Measurements from ENCODE around the gene FKRP. TPM values are rescaled to one million over a fixed set of nuclear protein-coding genes. Genes with fewer than 3 reads are reported as not detected.

Gene FKRP
- total and polyA plus RNA-seq, 7 experiments from 2014 or later, result 1.8 to 29.8 (median 19.6) TPM

- POLR2A ChIA-PET, result interaction anchor here (1.2 kb wide), 1 partner anchor 19 kb away, joined by 3 read pairs; no protein-coding TSS in a partner anchor
- ATAC-seq, result no peak
- H3K36me3 Mint-ChIP-seq, result peaks cover 6 to 27% (median 12%) of the 10 kb centered on the region in 5 donors
These were observed 19.9 kb upstream of the FKRP start for GRCh38 chr19:46725859-46726393.

GRCh38 chr19:46726551-46726950, 19.3 kb upstream of the FKRP start:
- no peak overlapping the region for H3K4me3 ChIP-seq (ENCODE audit: low read length)
- Mint-ChIP-seq H3K4me3 (no peak overlapping the region), H3K27ac (no peak overlapping the region), H3K36me3 (peaks cover 7 to 23% (median 12%) of the 10 kb centered on the region in 5 donors), H3K27me3 (no peaks in the 10 kb centered on the region), H3K4me1 (peaks cover 8 to 28% (median 10%) of the 10 kb centered on the region in 7 donors), H3K9me3 (no peaks in the 10 kb centered on the region)
- intact Hi-C loops (cut with micrococcal nuclease), result loop anchor here (5.0 kb wide), 1 partner anchor 34 kb away; no protein-coding TSS in a partner anchor
- no peak overlapping the region for H3K27ac ChIP-seq (ENCODE audit: low read depth, low read length)
- peaks cover 0 to 98% (median 10%) of the 10 kb centered on the region in 3 experiments for H3K36me3 ChIP-seq (ENCODE audit: control insufficient read depth in 2 of 3, insufficient read depth in 3 of 3, low read length in 3 of 3)
- H3K27me3 ChIP-seq (ENCODE audit: control insufficient read depth in 2 of 2, insufficient read depth in 2 of 2, low read length in 2 of 2), result no peaks in the 10 kb centered on the region
- ChIA-PET CTCF (interaction anchor here (1.2 to 6.4 kb wide), 3 partner anchors 16 to 110 kb away, joined by 3 to 136 read pairs (median 4); no protein-coding TSS in a partner anchor), POLR2A (interaction anchor here (1.2 kb wide), 1 partner anchor 19 kb away, joined by 3 read pairs; no protein-coding TSS in a partner anchor)
- no peaks in the 10 kb centered on the region for H3K9me3 ChIP-seq (ENCODE audit: control insufficient read depth in 2 of 3, low read length in 3 of 3)
- H3K4me1 ChIP-seq (ENCODE audit: control insufficient read depth in 2 of 2, insufficient read depth in 2 of 2, low read length in 2 of 2), result peaks cover 0 to 5% of the 10 kb centered on the region in 2 donors
- DNase-seq, result no peak
- no peak for ATAC-seq

More at GRCh38 chr19:46725859-46726393, 19.9 kb upstream of the FKRP start:
- H3K9me3 ChIP-seq (ENCODE audit: control insufficient read depth in 2 of 3, low read length in 3 of 3), result no peaks in the 10 kb centered on the region
- intact Hi-C loops (cut with micrococcal nuclease), result loop anchor here (5.0 kb wide), 1 partner anchor 34 kb away; no protein-coding TSS in a partner anchor
- no peak overlapping the region for H3K27ac ChIP-seq (ENCODE audit: low read depth, low read length)
- Mint-ChIP-seq H3K9me3 (no peaks in the 10 kb centered on the region), H3K27me3 (no peaks in the 10 kb centered on the region), H3K4me1 (peaks cover 8 to 25% (median 10%) of the 10 kb centered on the region in 7 donors), H3K4me3 (no peak overlapping the region), H3K27ac (no peak overlapping the region)
- H3K27me3 ChIP-seq (ENCODE audit: control insufficient read depth in 2 of 2, insufficient read depth in 2 of 2, low read length in 2 of 2), result no peaks in the 10 kb centered on the region
- H3K4me1 ChIP-seq (ENCODE audit: control insufficient read depth in 2 of 2, insufficient read depth in 2 of 2, low read length in 2 of 2), result peaks cover 0 to 5% of the 10 kb centered on the region in 2 donors
- peaks cover 0 to 98% (median 10%) of the 10 kb centered on the region in 3 experiments for H3K36me3 ChIP-seq (ENCODE audit: control insufficient read depth in 2 of 3, insufficient read depth in 3 of 3, low read length in 3 of 3)
- DNase-seq, result no peak
- H3K4me3 ChIP-seq (ENCODE audit: low read length), result no peak overlapping the region
- CTCF ChIA-PET, result interaction anchor here (6.4 kb wide), 1 partner anchor 21 kb away, joined by 136 read pairs; no protein-coding TSS in a partner anchor

GRCh38 chr19:46726971-46727501, 18.8 kb upstream of the FKRP start:
- DNase-seq (no peak), ATAC-seq (no peak)
- Mint-ChIP-seq H3K9me3 (no peaks in the 10 kb centered on the region), H3K36me3 (peaks cover 9 to 24% (median 13%) of the 10 kb centered on the region in 5 donors), H3K4me3 (no peak overlapping the region), H3K27ac (no peak overlapping the region), H3K27me3 (no peaks in the 10 kb centered on the region), H3K4me1 (peaks cover 8 to 32% (median 15%) of the 10 kb centered on the region in 7 donors)
- intact Hi-C loops (cut with micrococcal nuclease), result loop anchor here (5.0 kb wide), 1 partner anchor 35 kb away; no protein-coding TSS in a partner anchor
- Histone ChIP-seq H3K27me3 (ENCODE audit: control insufficient read depth in 2 of 2, insufficient read depth in 2 of 2, low read length in 2 of 2) (no peaks in the 10 kb centered on the region), H3K36me3 (ENCODE audit: control insufficient read depth in 2 of 3, insufficient read depth in 3 of 3, low read length in 3 of 3) (peaks cover 0 to 98% (median 10%) of the 10 kb centered on the region in 3 experiments), H3K4me1 (ENCODE audit: control insufficient read depth in 2 of 2, insufficient read depth in 2 of 2, low read length in 2 of 2) (peaks cover 0 to 5% of the 10 kb centered on the region in 2 donors), H3K27ac (ENCODE audit: low read depth, low read length) (no peak overlapping the region), H3K9me3 (ENCODE audit: control insufficient read depth in 2 of 3, low read length in 3 of 3) (no peaks in the 10 kb centered on the region), H3K4me3 (ENCODE audit: low read length) (no peak overlapping the region)
- CTCF ChIA-PET, result interaction anchor here (1.2 to 6.4 kb wide), 5 partner anchors 9 to 110 kb away, joined by 3 to 136 read pairs (median 4); no protein-coding TSS in a partner anchor
- POLR2A ChIA-PET, result interaction anchor here (1.2 to 5.0 kb wide), 2 partner anchors 18 to 23 kb away, joined by 3 to 30 read pairs; no protein-coding TSS in a partner anchor

GRCh38 chr19:46727757-46728156, 18.1 kb upstream of the FKRP start:
- Mint-ChIP-seq H3K4me1 (peaks cover 8 to 32% (median 16%) of the 10 kb centered on the region in 7 donors), H3K9me3 (no peaks in the 10 kb centered on the region), H3K27ac (no peak overlapping the region), H3K4me3 (no peak overlapping the region), H3K27me3 (no peaks in the 10 kb centered on the region), H3K36me3 (peaks cover 11 to 28% (median 13%) of the 10 kb centered on the region in 5 donors)
- Histone ChIP-seq H3K27ac (ENCODE audit: low read depth, low read length) (no peak overlapping the region), H3K27me3 (ENCODE audit: control insufficient read depth in 2 of 2, insufficient read depth in 2 of 2, low read length in 2 of 2) (no peaks in the 10 kb centered on the region), H3K9me3 (ENCODE audit: control insufficient read depth in 2 of 3, low read length in 3 of 3) (no peaks in the 10 kb centered on the region), H3K4me1 (ENCODE audit: control insufficient read depth in 2 of 2, insufficient read depth in 2 of 2, low read length in 2 of 2) (peaks cover 0 to 5% of the 10 kb centered on the region in 2 donors), H3K36me3 (ENCODE audit: control insufficient read depth in 2 of 3, insufficient read depth in 3 of 3, low read length in 3 of 3) (peaks cover 0 to 98% (median 10%) of the 10 kb centered on the region in 3 experiments), H3K4me3 (ENCODE audit: low read length) (no peak overlapping the region)
- CTCF ChIA-PET, result interaction anchor here (1.2 to 6.4 kb wide), 11 partner anchors 10 to 198 kb away, joined by 3 to 136 read pairs (median 4); no protein-coding TSS in a partner anchor
- POLR2A ChIA-PET, result interaction anchor here (1.2 to 5.0 kb wide), 4 partner anchors 10 to 24 kb away, joined by 6 to 30 read pairs (median 10); no protein-coding TSS in a partner anchor
- ATAC-seq (no peak), DNase-seq (no peak)
- intact Hi-C loops (cut with micrococcal nuclease), result loop anchor here (1.0 to 5.0 kb wide), 6 partner anchors 8 to 198 kb away; no protein-coding TSS in a partner anchor

GRCh38 chr19:46728208-46728607, 17.6 kb upstream of the FKRP start:
- Mint-ChIP-seq H3K27ac (peak overlapping the region in 1 of 9 donors; percentile 21), H3K36me3 (peaks cover 12 to 30% (median 13%) of the 10 kb centered on the region in 5 donors), H3K27me3 (no peaks in the 10 kb centered on the region), H3K4me1 (peaks cover 8 to 32% (median 16%) of the 10 kb centered on the region in 7 donors), H3K4me3 (no peak overlapping the region), H3K9me3 (no peaks in the 10 kb centered on the region)
- Histone ChIP-seq H3K4me1 (ENCODE audit: control insufficient read depth in 2 of 2, insufficient read depth in 2 of 2, low read length in 2 of 2) (peaks cover 0 to 5% of the 10 kb centered on the region in 2 donors), H3K9me3 (ENCODE audit: control insufficient read depth in 2 of 3, low read length in 3 of 3) (no peaks in the 10 kb centered on the region), H3K36me3 (ENCODE audit: control insufficient read depth in 2 of 3, insufficient read depth in 3 of 3, low read length in 3 of 3) (peaks cover 0 to 98% (median 10%) of the 10 kb centered on the region in 3 experiments), H3K4me3 (ENCODE audit: low read length) (no peak overlapping the region), H3K27me3 (ENCODE audit: control insufficient read depth in 2 of 2, insufficient read depth in 2 of 2, low read length in 2 of 2) (no peaks in the 10 kb centered on the region), H3K27ac (ENCODE audit: low read depth, low read length) (no peak overlapping the region)
- intact Hi-C loops (cut with micrococcal nuclease), result loop anchor here (1.0 to 5.0 kb wide), 6 partner anchors 9 to 199 kb away; no protein-coding TSS in a partner anchor
- ChIA-PET CTCF (interaction anchor here (0.6 to 6.4 kb wide), 15 partner anchors 10 to 270 kb away, joined by 3 to 136 read pairs (median 4); no protein-coding TSS in a partner anchor), POLR2A (interaction anchor here (0.5 to 5.0 kb wide), 7 partner anchors 10 to 477 kb away, joined by 3 to 30 read pairs (median 6); no protein-coding TSS in a partner anchor)
- DNase-seq (no peak), ATAC-seq (no peak)

GRCh38 chr19:46728693-46729339, 17.0 kb upstream of the FKRP start:
- H3K4me3 Mint-ChIP-seq, result peak overlapping the region in 1 of 10 donors; percentile 29
- peaks cover 8 to 30% (median 16%) of the 10 kb centered on the region in 7 donors for H3K4me1 Mint-ChIP-seq
- intact Hi-C loops (cut with micrococcal nuclease), result loop anchor here (1.0 to 5.0 kb wide), 6 partner anchors 10 to 200 kb away; no protein-coding TSS in a partner anchor
- no peak overlapping the region for H3K27ac ChIP-seq (ENCODE audit: low read depth, low read length)
- H3K9me3 ChIP-seq (ENCODE audit: control insufficient read depth in 2 of 3, low read length in 3 of 3), result no peaks in the 10 kb centered on the region
- peaks cover 0 to 5% of the 10 kb centered on the region in 2 donors for H3K4me1 ChIP-seq (ENCODE audit: control insufficient read depth in 2 of 2, insufficient read depth in 2 of 2, low read length in 2 of 2)
- ChIA-PET POLR2A (interaction anchor here (0.5 to 5.0 kb wide), 7 partner anchors 11 to 476 kb away, joined by 3 to 30 read pairs (median 6); no protein-coding TSS in a partner anchor), CTCF (interaction anchor here (0.6 to 6.4 kb wide), 17 partner anchors 9 to 270 kb away, joined by 3 to 136 read pairs (median 3); no protein-coding TSS in a partner anchor)
- H3K36me3 Mint-ChIP-seq, result peaks cover 12 to 34% (median 16%) of the 10 kb centered on the region in 5 donors
- peak; percentile 77 for ATAC-seq
- H3K4me3 ChIP-seq (ENCODE audit: low read length), result no peak overlapping the region
- peaks cover 0 to 97% (median 11%) of the 10 kb centered on the region in 3 experiments for H3K36me3 ChIP-seq (ENCODE audit: control insufficient read depth in 2 of 3, insufficient read depth in 3 of 3, low read length in 3 of 3)
- H3K27me3 Mint-ChIP-seq, result no peaks in the 10 kb centered on the region
- H3K9me3 Mint-ChIP-seq, result no peaks in the 10 kb centered on the region
- peak; percentile 66 to 91 (median 82) for DNase-seq
- no peaks in the 10 kb centered on the region for H3K27me3 ChIP-seq (ENCODE audit: control insufficient read depth in 2 of 2, insufficient read depth in 2 of 2, low read length in 2 of 2)
- H3K27ac Mint-ChIP-seq, result peak overlapping the region in 6 of 9 donors; percentile 7 to 59 (median 28)
